ENCODE measurements around the gene LHFPL2. TPM values are rescaled to one million over a fixed set of nuclear protein-coding genes. Genes with fewer than 3 reads are reported as not detected.

The LHFPL2 gene
- total and polyA plus RNA-seq, 9 of the 15 experiments (the other 6 are each of a cell fraction or from before 2014, with no cell fraction given), result 1.0 to 6.6 (median 4.6) TPM

DNA sequence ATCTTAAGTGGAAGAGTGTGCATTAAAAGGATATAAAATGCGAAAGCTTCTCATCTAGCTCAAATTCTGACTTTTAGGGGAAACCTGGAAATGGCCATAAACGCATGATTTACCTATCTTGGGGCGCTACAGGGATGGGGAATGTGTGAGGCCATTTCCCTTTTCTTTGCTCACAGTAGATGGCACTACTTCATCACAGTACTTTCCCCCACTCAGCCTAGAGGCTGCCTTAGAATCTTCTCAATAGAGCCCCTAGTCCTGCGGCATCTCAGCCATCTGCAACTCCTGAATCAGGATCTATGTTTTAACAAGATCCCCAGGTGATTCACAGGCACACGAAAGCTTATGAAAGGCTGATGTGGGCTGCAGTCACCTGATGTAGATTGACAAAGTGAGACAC is 110.8 kb downstream of the LHFPL2 start (continued):
- TF ChIP-seq, protein P1, sequence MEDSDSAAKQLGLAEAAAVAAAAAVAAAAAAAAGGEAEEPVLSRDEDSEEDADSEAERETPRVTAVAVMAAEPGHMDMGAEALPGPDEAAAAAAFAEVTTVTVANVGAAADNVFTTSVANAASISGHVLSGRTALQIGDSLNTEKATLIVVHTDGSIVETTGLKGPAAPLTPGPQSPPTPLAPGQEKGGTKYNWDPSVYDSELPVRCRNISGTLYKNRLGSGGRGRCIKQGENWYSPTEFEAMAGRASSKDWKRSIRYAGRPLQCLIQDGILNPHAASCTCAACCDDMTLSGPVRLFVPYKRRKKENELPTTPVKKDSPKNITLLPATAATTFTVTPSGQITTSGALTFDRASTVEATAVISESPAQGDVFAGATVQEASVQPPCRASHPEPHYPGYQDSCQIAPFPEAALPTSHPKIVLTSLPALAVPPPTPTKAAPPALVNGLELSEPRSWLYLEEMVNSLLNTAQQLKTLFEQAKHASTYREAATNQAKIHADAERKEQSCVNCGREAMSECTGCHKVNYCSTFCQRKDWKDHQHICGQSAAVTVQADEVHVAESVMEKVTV (CRISPR knock-in tag; IDR thresholded peaks at IDR 0.05), result peak; percentile 93
- TF ChIP-seq ERF (CRISPR knock-in tag; IDR thresholded peaks at IDR 0.05) (no peak), SMC3 (conservative IDR thresholded peaks at IDR 0.05; ENCODE audit: insufficient read depth, low read depth, low read length) (peak; percentile 82), SIN3B (IDR thresholded peaks at IDR 0.05; ENCODE audit: low read depth) (no peak), CHCHD3 (CRISPR knock-in tag; IDR thresholded peaks at IDR 0.05) (no peak), HDAC2 (IDR thresholded peaks at IDR 0.05) (no peak), CTCF (IDR thresholded peaks at IDR 0.05 in 2 of 3, conservative IDR thresholded peaks at IDR 0.05 in 1 of 3; ENCODE audit: insufficient read depth in 2 of 3, low read depth in 1 of 3, low read length in 3 of 3) (peak; percentile 73 to 87 (median 80)), MBD2 (IDR thresholded peaks at IDR 0.05; ENCODE audit: borderline replicate concordance, low read depth) (no peak), STAG1 (CRISPR knock-in tag; IDR thresholded peaks at IDR 0.05; ENCODE audit: borderline replicate concordance) (peak; percentile 51; the same call in 1 of the 2 replicates), U2AF1 (optimal IDR thresholded peaks at IDR 0.05; ENCODE audit: low read depth, low read length) (no peak), RAD21 (CRISPR knock-in tag; conservative IDR thresholded peaks at IDR 0.05 in 1 of 2, IDR thresholded peaks at IDR 0.05 in 1 of 2) (peak; percentile 91 to 95), HLTF (IDR thresholded peaks at IDR 0.05) (no peak), DIDO1 (tag; IDR thresholded peaks at IDR 0.05; ENCODE audit: low read depth) (no peak), SRSF1 (IDR thresholded peaks at IDR 0.05; ENCODE audit: low read depth, low read length) (no peak)
- TF ChIP-seq, protein P2, sequence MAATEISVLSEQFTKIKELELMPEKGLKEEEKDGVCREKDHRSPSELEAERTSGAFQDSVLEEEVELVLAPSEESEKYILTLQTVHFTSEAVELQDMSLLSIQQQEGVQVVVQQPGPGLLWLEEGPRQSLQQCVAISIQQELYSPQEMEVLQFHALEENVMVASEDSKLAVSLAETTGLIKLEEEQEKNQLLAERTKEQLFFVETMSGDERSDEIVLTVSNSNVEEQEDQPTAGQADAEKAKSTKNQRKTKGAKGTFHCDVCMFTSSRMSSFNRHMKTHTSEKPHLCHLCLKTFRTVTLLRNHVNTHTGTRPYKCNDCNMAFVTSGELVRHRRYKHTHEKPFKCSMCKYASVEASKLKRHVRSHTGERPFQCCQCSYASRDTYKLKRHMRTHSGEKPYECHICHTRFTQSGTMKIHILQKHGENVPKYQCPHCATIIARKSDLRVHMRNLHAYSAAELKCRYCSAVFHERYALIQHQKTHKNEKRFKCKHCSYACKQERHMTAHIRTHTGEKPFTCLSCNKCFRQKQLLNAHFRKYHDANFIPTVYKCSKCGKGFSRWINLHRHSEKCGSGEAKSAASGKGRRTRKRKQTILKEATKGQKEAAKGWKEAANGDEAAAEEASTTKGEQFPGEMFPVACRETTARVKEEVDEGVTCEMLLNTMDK (IDR thresholded peaks at IDR 0.05; ENCODE audit: borderline replicate concordance, insufficient read depth, low read depth, low read length, poor library complexity, severe bottlenecking), result no peak

Measured in K562 (cell line).